GM06990 (cell line): ENCODE data around the gene SLC30A10.

Experiments used
- DNase-seq: peaks from one replicate; pipeline ENCODE4 v3.0.0-alpha.2; 2011; ENCODE audit not compliant: insufficient read length; ENCODE audit errors: extremely low read depth
- H3K27me3 ChIP-seq: replicated peaks from 2 replicates; pipeline ENCODE4 v1.6.0; 2011; ENCODE audit warnings: low read length; ENCODE audit not compliant: control insufficient read depth, insufficient read depth
- H3K36me3 ChIP-seq: 2 replicates; pipeline ENCODE4 v1.5.1; 2011; ENCODE audit warnings: low read length; ENCODE audit not compliant: control insufficient read depth, insufficient read depth
- H3K4me3 ChIP-seq: replicated peaks from 2 replicates; pipeline ENCODE4 v1.5.1; 2011; ENCODE audit warnings: low read depth, mild to moderate bottlenecking, control low read depth, low read length
- CTCF ChIP-seq: IDR thresholded peaks from 2 replicates; pipeline ENCODE4 v1.5.1; 2011; ENCODE audit warnings: low read length, control low read depth, mild to moderate bottlenecking, inconsistent platforms; ENCODE audit not compliant: insufficient read depth, poor library complexity, severe bottlenecking

SLC30A10 gene

GRCh38 chr1:219885680-219886079 is 42.7 kb downstream of the SLC30A10 start:
- H3K4me3 ChIP-seq: no peak overlapping the region
- TF ChIP-seq CTCF: no peak
- no peaks in the 10 kb centered on the region for H3K27me3 ChIP-seq
- no peak for DNase-seq
- H3K36me3 ChIP-seq: no peaks in the 10 kb centered on the region

GRCh38 chr1:219883400-219884332 is 44.7 kb downstream of the SLC30A10 start:
- no peaks in the 10 kb centered on the region for H3K36me3 ChIP-seq
- TF ChIP-seq CTCF: no peak
- no peak overlapping the region for H3K4me3 ChIP-seq
- H3K27me3 ChIP-seq: no peaks in the 10 kb centered on the region
- DNase-seq: no peak

- no peak overlapping the region for H3K4me3 ChIP-seq
- no peak for TF ChIP-seq CTCF
- H3K27me3 ChIP-seq: no peaks in the 10 kb centered on the region
- H3K36me3 ChIP-seq: no peaks in the 10 kb centered on the region
- no peak for DNase-seq
These were observed 45.6 kb downstream of the SLC30A10 start for GRCh38 chr1:219882755-219883154.

GRCh38 chr1:219882096-219882495 is 46.3 kb downstream of the SLC30A10 start:
- H3K36me3 ChIP-seq: no peaks in the 10 kb centered on the region
- no peak overlapping the region for H3K4me3 ChIP-seq
- no peaks in the 10 kb centered on the region for H3K27me3 ChIP-seq
- no peak for DNase-seq
- no peak for TF ChIP-seq CTCF

- no peak for TF ChIP-seq CTCF
These were observed 47.4 kb downstream of the SLC30A10 start for GRCh38 chr1:219880765-219881457.

More at GRCh38 chr1:219880765-219881457, 47.4 kb downstream of the SLC30A10 start:
- Histone ChIP-seq H3K36me3 (no peaks in the 10 kb centered on the region), H3K4me3 (no peak overlapping the region), H3K27me3 (no peaks in the 10 kb centered on the region)
- DNase-seq: no peak
